ENCODE results near the gene OGG1. TPM values are rescaled to one million over a fixed set of nuclear protein-coding genes. Genes with fewer than 3 reads are reported as not detected.

Gene OGG1
- polyA plus RNA-seq, 2 of the 4 experiments (the other 2 are of a cell fraction): 18.1 to 21.2 TPM

GRCh38 chr3:9717563-9717962 lies 32.2 kb upstream of the OGG1 start:
- Histone ChIP-seq H3K27ac (no peak overlapping the region), H3K4me3 (no peak overlapping the region), H3K4me1 (peaks cover 16% of the 10 kb centered on the region), H3K9me3 (no peaks in the 10 kb centered on the region), H3K4me2 (no peak overlapping the region)
- no peak for FAIRE-seq
- POLR2A ChIA-PET: no interaction called here
- 51% methylated on average over 1 of the region's 1 CpG for WGBS (ENCODE audit: missing lambda C conversion rate)
- CTCF ChIA-PET: interaction anchor here (0.9 to 5.0 kb wide), 3 partner anchors 9 to 214 kb away, joined by 3 to 99 read pairs (median 3); no protein-coding TSS in a partner anchor
- no peak for ATAC-seq
- DNase-seq (ENCODE audit: low read depth in 1 of 2, low spot score in 1 of 2): no peak
- TF ChIP-seq MYC (IDR thresholded peaks at IDR 0.05; ENCODE audit: borderline replicate concordance, low read length) (no peak), ZFP36 (IDR thresholded peaks at IDR 0.05; ENCODE audit: borderline replicate concordance, partially characterized antibody) (no peak)

GRCh38 chr3:9718118-9718517 lies 31.6 kb upstream of the OGG1 start:
- Histone ChIP-seq H3K4me3 (no peak overlapping the region), H3K4me2 (no peak overlapping the region), H3K4me1 (peaks cover 16% of the 10 kb centered on the region), H3K9me3 (no peaks in the 10 kb centered on the region), H3K27ac (no peak overlapping the region)
- FAIRE-seq (no peak), DNase-seq (ENCODE audit: low read depth in 1 of 2, low spot score in 1 of 2) (no peak), ATAC-seq (no peak)
- WGBS (ENCODE audit: missing lambda C conversion rate): 24% methylated on average over 4 of the region's 4 CpGs
- TF ChIP-seq RAD21 (conservative IDR thresholded peaks at IDR 0.05 in 1 of 2, IDR thresholded peaks at IDR 0.05 in 1 of 2) (no peak), GATA3 (IDR thresholded peaks at IDR 0.05; ENCODE audit: borderline replicate concordance) (no peak), JUNB (IDR thresholded peaks at IDR 0.05) (no peak), MYC (IDR thresholded peaks at IDR 0.05; ENCODE audit: borderline replicate concordance, low read length) (no peak), HMGXB4 (CRISPR knock-in tag; IDR thresholded peaks at IDR 0.05; ENCODE audit: borderline replicate concordance) (no peak), BCL3 (IDR thresholded peaks at IDR 0.05) (no peak), TP53 (CRISPR knock-in tag; IDR thresholded peaks at IDR 0.05) (no peak), CBX8 (IDR thresholded peaks at IDR 0.05) (no peak), ZSCAN20 (CRISPR knock-in tag; IDR thresholded peaks at IDR 0.05) (no peak), USF2 (IDR thresholded peaks at IDR 0.05) (no peak), HOXB13 (CRISPR knock-in tag; IDR thresholded peaks at IDR 0.05; ENCODE audit: low read depth) (no peak), POLR2A (IDR thresholded peaks at IDR 0.05; ENCODE audit: low read length) (no peak), NFE2L2 (conservative IDR thresholded peaks at IDR 0.05; ENCODE audit: low read length) (no peak), SREBF2 (IDR thresholded peaks at IDR 0.05) (no peak), ZC3H11A (IDR thresholded peaks at IDR 0.05) (no peak), CHD2 (IDR thresholded peaks at IDR 0.05; ENCODE audit: low read length, partially characterized antibody) (no peak)
- CTCF ChIA-PET: interaction anchor here (0.6 to 5.0 kb wide), 6 partner anchors 10 to 242 kb away, joined by 3 to 99 read pairs (median 3); no protein-coding TSS in a partner anchor
- POLR2A ChIA-PET: no interaction called here

GRCh38 chr3:9721015-9721699 lies 28.6 kb upstream of the OGG1 start:
- ATAC-seq: peak; percentile 44 to 66; a peak in 4 of 6 replicates
- ChIA-PET POLR2A (no interaction called here), CTCF (interaction anchor here (1.0 to 4.8 kb wide), 7 partner anchors 9 to 218 kb away, joined by 3 to 18 read pairs (median 3); partner anchors contain the start of gene BRPF1)
- peaks cover 9% of the 10 kb centered on the region for H3K4me1 ChIP-seq
- 12% methylated on average over 7 of the region's 7 CpGs for WGBS (ENCODE audit: missing lambda C conversion rate)
- FAIRE-seq: no peak
- H3K4me2 ChIP-seq: peak overlapping the region; percentile 44
- H3K4me3 ChIP-seq: no peak overlapping the region
- no peaks in the 10 kb centered on the region for H3K9me3 ChIP-seq
- no peak for TF ChIP-seq ESRRA (IDR thresholded peaks at IDR 0.05; ENCODE audit: borderline replicate concordance, low read length)
- TF ChIP-seq NR3C1 (IDR thresholded peaks at IDR 0.05): no peak
- TF ChIP-seq EP300 (IDR thresholded peaks at IDR 0.05): no peak
- TF ChIP-seq HOXB5 (CRISPR knock-in tag; IDR thresholded peaks at IDR 0.05): no peak
- no peak for TF ChIP-seq CHD2 (IDR thresholded peaks at IDR 0.05; ENCODE audit: low read length, partially characterized antibody)
- TF ChIP-seq ELK1 (IDR thresholded peaks at IDR 0.05; ENCODE audit: low read depth, low read length): no peak
- TF ChIP-seq HES2 (IDR thresholded peaks at IDR 0.05): no peak
- no peak for TF ChIP-seq FOSL2 (IDR thresholded peaks at IDR 0.05)
- TF ChIP-seq FOSL2 (CRISPR knock-in tag; IDR thresholded peaks at IDR 0.05): no peak
- TF ChIP-seq HEYL (CRISPR knock-in tag; IDR thresholded peaks at IDR 0.05): no peak
- no peak for DNase-seq (ENCODE audit: low read depth in 1 of 2, low spot score in 1 of 2)
- H3K27ac ChIP-seq: no peak overlapping the region
